Stimulated activated CD8-positive, alpha-beta memory T cell treated with anti-CD3 and anti-CD28 coated beads, Interleukin-12 subunit alpha, Interleukin-12 subunit beta, amount 100 ng/mL, for 4 hours (primary cell): Measurements from ENCODE around the gene GAST.

Experiments used
- DNase-seq: peaks from one replicate; pipeline ENCODE4 v3.0.0-alpha.2; 2020; ENCODE audit warnings: low read depth

The GAST gene

DNA sequence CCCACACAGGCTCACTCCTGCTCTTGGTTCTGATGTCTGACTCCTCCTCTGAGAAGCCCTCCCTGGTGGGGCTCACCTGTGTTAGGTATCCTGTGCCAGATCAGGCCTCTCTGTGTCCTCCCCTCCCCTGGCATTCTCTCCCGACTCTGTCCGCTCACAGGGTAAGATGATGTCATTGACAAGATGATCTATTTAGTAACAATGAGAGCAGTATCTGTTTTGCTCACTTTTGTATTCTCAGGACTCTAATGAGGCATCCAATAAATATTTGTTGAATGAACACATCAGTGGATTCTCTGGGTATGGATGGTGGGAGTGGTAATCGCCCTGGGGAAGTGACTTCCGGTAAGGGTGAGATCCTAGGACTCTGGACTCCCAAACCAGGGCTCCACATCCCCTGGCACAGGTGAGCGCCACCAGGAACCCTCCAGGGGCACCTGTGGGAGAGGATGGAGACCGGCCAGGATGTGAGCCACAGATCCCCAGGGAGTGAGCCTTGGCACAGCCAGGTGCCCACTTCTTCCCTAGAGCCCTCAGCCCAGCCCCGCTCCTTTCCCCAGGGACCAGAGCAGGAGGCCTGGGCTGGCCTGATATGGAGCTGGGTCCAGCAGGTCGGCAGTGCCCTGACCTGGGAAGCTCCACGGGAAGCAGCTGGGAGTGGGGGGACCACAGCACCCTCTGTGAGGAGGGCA lies 27.7 kb downstream of the GAST start:
- no peak for DNase-seq

DNA sequence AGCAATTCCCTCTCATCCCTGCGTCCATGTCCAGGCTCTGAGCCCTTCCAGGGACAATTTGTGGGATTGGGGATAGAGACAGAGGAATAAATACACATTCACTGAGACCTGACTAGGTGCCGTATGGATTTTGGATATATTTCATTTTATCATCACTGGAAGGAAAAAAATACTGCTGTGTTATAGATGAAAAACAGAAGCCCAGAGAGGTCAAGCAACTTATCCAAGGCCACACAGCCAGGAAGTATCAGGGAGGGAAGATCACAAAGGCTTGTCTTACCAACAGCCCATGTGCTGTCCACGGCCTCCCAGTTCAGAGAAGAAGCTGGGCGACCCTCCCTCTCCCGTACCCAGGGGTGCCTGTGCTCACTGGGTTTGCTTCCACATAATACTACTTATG lies 28.4 kb downstream of the GAST start:
- no peak for DNase-seq

DNA sequence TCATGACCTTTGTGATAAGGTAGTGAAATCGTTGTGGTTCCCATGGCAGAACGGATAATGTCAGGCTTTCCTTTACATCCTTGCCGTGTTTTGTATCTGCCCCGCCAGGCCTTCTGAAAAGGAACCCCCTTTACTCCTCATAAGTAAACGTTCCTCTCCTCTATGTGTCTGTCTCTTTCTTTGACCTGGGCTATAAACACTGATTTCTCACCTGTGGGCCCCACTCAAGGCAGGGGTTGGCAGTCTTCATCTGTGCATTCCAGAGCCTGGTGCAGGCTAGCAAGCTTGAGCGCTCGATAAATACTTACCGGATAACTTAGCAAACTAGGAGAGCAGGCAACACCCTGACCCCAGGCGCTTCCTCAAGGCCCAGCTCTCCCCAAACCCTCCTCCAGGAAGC lies 29.6 kb downstream of the GAST start:
- DNase-seq = no peak

DNA sequence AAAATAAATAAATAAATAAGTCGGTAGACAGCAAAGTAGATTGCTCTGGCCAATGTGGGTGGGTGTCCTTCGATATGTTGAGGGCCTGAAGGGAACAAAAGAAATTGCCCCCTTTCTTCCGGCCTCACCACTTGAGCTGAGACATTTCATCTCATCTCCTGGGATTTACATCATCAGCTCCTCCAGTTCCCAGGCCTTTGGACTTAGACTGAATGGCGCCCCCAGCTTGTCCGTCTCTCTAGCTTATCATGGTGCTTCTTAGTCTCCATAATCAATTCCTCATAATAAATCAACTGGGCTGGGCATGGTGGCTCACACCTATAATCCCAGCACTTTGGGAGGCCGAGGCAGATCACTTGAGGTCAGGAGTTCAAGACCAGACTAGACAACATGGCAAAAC lies 36.1 kb downstream of the GAST start:
- DNase-seq = no peak

DNA sequence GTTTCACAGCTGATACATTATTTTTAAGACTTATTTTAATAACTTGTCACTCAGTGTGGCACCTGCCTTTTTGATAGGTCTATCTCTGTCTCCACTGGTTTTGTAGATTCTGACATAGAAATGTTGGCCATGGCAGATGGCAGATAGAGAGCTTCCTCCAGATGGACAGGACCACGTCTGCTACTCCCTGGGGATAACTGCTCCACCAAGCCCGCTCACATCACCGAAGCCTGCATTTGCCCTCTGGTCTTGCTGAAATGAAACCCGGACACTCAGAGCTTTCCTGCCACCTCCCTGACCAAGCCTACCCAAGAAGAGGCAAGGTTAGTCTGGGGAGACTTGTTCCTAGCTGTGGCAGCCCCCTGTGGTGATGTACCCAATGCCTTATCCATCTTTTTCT lies 38.7 kb downstream of the GAST start:
- no peak for DNase-seq

DNA sequence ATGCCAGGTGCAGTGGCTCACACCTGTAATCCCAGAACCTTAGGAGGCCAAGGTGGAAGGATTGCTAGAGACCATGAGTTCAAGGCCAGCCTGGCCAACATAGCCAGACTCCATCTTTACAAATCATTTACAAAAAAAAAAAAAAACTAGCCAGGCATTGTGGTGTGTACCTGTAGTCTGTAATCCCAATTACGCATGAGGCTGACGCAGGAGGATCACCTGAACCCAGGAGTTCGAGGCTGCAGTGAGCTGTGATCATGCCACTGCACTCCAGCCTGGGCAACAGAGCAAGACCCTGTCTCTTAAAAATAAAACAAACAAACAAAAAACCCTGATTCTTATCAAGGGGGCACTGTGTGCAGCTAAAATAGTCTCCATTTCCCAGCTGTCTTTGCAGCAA lies 39.2 kb downstream of the GAST start:
- no peak for DNase-seq

DNA sequence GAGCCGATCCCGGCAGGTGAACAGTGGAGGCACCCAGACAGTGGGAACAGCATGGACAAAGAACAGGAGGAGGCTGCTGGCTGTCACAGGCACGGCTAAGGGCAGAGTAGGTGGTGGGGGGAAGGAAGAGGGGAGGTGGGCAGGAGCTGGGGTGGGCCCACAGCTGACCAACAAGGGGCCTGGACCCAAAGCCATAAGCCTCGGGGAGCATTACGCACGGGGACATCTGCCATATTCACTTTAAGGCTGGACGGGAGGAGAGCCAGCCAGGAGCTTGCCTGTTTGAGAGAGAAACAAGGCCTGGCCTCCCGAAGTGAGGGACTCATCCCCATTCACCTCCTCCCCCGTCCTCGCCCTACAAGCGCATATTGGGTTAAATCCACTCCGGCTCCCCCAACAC lies 41.9 kb downstream of the GAST start:
- DNase-seq = no peak

DNA sequence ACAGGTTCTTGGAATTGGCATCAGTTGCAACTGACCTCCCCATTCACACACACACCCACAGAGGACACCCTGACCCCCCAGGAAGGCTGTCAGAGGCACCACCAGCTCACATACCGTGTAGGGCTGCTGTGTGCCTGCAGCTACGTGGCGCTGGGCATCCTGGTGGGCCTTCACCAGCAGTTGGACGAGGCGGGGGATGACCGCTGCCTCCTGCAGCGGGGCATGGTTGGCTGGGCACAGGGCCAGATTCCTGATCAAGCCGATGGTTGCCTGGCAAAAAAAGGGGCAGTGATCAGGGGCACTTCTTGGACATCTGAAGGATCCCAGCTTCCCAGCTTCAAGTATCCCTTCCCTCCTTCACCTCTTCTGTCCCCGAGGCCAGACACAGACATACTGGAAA lies 46.5 kb downstream of the GAST start:
- no peak for DNase-seq

DNA sequence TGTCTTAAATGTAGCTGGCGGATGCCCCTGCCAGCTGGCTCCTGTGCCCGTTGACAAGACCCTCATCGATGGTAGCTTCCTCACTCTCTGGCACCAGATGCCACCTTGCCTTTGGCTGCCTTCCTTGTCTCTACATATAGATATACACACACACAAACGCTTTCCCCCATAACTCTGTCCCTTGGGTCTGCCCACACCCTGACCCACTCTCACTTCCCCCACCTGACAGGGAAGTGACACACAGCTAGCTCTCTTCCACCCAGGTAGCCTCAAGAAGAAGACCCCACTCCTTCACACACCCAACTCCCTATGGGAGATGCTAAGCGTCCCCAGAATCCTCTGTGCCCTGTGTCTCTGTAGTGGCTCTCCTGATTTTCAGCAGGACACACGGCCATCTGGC lies 48.7 kb downstream of the GAST start:
- DNase-seq = no peak

DNA sequence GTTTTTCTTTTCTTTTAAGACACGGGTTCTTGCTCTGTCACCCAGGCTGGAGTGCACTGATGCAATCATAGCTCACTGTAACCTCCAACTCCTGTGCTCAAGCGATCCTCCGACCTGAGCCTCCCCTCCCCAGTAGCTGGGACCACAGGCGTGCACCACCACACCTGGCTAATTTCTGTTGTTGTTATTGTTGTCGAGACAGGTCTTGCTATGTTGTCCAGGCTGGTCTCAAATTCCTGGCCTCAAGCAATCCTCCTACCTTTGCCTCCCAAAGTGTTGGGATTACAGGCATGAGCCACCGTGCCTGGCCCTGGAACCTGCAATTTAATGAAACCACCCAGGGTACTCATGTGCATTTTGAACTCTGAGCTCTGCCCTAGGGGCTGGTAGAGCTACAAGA lies 50.3 kb downstream of the GAST start:
- no peak for DNase-seq

DNA sequence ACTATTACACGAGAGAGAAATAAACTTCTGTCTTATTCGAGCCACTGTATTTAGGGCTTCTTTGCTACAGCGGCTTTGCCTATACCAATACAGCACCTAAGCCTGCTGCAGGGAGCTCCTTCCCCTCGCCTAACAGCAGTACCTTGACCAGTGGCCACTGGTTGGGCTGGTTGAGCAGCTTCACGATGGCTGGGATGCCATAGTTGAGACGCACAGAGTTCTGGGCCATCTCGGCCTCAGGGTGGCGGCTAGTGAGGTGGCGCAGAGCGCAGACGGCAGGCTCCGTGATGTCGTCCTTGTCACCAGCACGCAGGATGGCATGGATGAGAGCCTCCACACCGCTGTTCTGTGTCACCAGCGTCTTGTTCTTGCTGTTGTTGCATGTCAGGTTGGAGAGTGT lies 50.7 kb downstream of the GAST start:
- DNase-seq = no peak

DNA sequence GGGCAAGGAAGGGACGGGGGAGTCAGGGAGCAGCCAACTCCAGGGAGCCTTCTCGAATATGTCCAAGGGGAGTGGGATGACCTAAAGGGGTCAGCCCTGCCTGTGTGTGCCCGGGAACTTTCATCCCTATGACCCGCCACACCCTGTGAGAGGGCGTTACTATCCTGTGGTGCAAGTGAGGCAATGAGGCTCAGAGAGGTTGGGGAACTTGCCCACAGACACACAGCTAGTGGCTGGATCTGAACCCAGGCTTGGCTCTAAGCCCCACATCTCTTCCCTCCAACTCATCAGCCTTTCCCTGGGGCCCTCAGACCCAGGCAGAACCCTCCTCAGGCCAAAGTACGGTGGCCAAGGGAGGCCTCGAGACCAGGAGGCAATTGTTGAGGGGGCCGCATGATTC lies 51.2 kb downstream of the GAST start:
- no peak for DNase-seq
